NCI-H1092 (cell line): ENCODE results near the gene TTC3.
"Not testable (repeated sequence)": the region's sequence is repeated elsewhere in the genome, so short reads cannot be mapped to it uniquely, and the experiment has no call there.

Experiments
- DNase-seq: peaks from one replicate; lab custom pipeline; 2025; lab: John Stamatoyannopoulos, UW

Gene TTC3

GRCh38 chr21:37095821-37096220 is 22.8 kb downstream of the TTC3 start:
- DNase-seq = no peak

- no peak for DNase-seq
Observed at GRCh38 chr21:37098751-37099150, 25.7 kb downstream of the TTC3 start.

- DNase-seq = no peak
Observed at GRCh38 chr21:37100316-37100715, 27.3 kb downstream of the TTC3 start.

- no peak for DNase-seq
Observed at GRCh38 chr21:37101384-37101783, 28.3 kb downstream of the TTC3 start.

GRCh38 chr21:37102746-37103145 is 29.7 kb downstream of the TTC3 start:
- not testable (repeated sequence) for DNase-seq

- no peak for DNase-seq
Observed at GRCh38 chr21:37106998-37107397, 33.9 kb downstream of the TTC3 start.

- not testable (repeated sequence) for DNase-seq
Observed at GRCh38 chr21:37111029-37111428, 38.0 kb downstream of the TTC3 start.

GRCh38 chr21:37114301-37114700 is 41.2 kb downstream of the TTC3 start:
- DNase-seq = not testable (repeated sequence)

- DNase-seq = not testable (repeated sequence)
Observed at GRCh38 chr21:37116459-37116858, 43.4 kb downstream of the TTC3 start.

- no peak for DNase-seq
Observed at GRCh38 chr21:37117204-37117603, 44.1 kb downstream of the TTC3 start.

- no peak for DNase-seq
Observed at GRCh38 chr21:37118187-37118826, 45.3 kb downstream of the TTC3 start.

GRCh38 chr21:37119421-37120218 is 46.6 kb downstream of the TTC3 start:
- no peak for DNase-seq

- no peak for DNase-seq
Observed at GRCh38 chr21:37128076-37128475, 55.0 kb downstream of the TTC3 start.

GRCh38 chr21:37130971-37131370 is 57.9 kb downstream of the TTC3 start:
- no peak for DNase-seq

- DNase-seq = no peak
Observed at GRCh38 chr21:37136261-37136660, 63.2 kb downstream of the TTC3 start.

- DNase-seq = no peak
Observed at GRCh38 chr21:37136744-37137143, 63.7 kb downstream of the TTC3 start.

GRCh38 chr21:37139154-37139553 is 66.1 kb downstream of the TTC3 start:
- no peak for DNase-seq

- DNase-seq = no peak
Observed at GRCh38 chr21:37139902-37140301, 66.8 kb downstream of the TTC3 start.

- not testable (repeated sequence) for DNase-seq
Observed at GRCh38 chr21:37143392-37143791, 70.3 kb downstream of the TTC3 start.

- no peak for DNase-seq
Observed at GRCh38 chr21:37145635-37146111, 72.6 kb downstream of the TTC3 start.

GRCh38 chr21:37146320-37147235 is 73.5 kb downstream of the TTC3 start:
- no peak for DNase-seq

- no peak for DNase-seq
Observed at GRCh38 chr21:37149411-37149810, 76.4 kb downstream of the TTC3 start.
